Astrocyte (in vitro differentiated cells and primary cell): ENCODE results near the gene WSB2. TPM values are rescaled to one million over a fixed set of nuclear protein-coding genes. Genes with fewer than 3 reads are reported as not detected.
"Not testable (repeated sequence)": the region's sequence is repeated elsewhere in the genome, so short reads cannot be mapped to it uniquely, and the experiment has no call there.

Experiments
- DNase-seq: peaks from one replicate; pipeline ENCODE4 v3.0.0-alpha.2; 2010; ENCODE audit warnings: low read depth
- FAIRE-seq: peaks from 2 replicates; lab custom pipeline; 2011; peaks lifted over from hg19 to GRCh38; lab: Jason Lieb, UNC
- H2AFZ ChIP-seq: 2 replicates; pipeline ENCODE4 v1.6.0; 2012; ENCODE audit warnings: low read depth, low read length, inconsistent platforms
- H3K27ac ChIP-seq: 2 replicates; pipeline ENCODE4 v1.5.1; 2011; ENCODE audit warnings: low read depth, low read length, inconsistent platforms
- H3K27me3 ChIP-seq: 2 replicates; pipeline ENCODE4 v1.6.0; 2011; ENCODE audit warnings: low read length, inconsistent platforms; ENCODE audit not compliant: insufficient read depth
- H3K36me3 ChIP-seq: 2 replicates; pipeline ENCODE4 v1.5.1; 2011; ENCODE audit warnings: low read length, inconsistent platforms; ENCODE audit not compliant: insufficient read depth
- H3K4me1 ChIP-seq: 2 replicates; pipeline ENCODE4 v1.5.1; 2011; ENCODE audit warnings: low read length, inconsistent platforms; ENCODE audit not compliant: insufficient read depth
- H3K4me2 ChIP-seq: 2 replicates; pipeline ENCODE4 v1.6.0; 2012; ENCODE audit warnings: low read length, inconsistent platforms
- H3K4me3 ChIP-seq: 2 replicates; pipeline ENCODE4 v1.5.1; 2011; ENCODE audit warnings: low read depth, mild to moderate bottlenecking, low read length, inconsistent platforms; ENCODE audit not compliant: insufficient read depth
- H3K79me2 ChIP-seq: 2 replicates; pipeline ENCODE4 v1.6.0; 2012; ENCODE audit warnings: mild to moderate bottlenecking, low read length, inconsistent platforms; ENCODE audit not compliant: insufficient read depth
- H3K9ac ChIP-seq: 2 replicates; pipeline ENCODE4 v1.6.0; 2012; ENCODE audit warnings: mild to moderate bottlenecking, low read length, inconsistent platforms
- H3K9me3 ChIP-seq: 2 replicates; pipeline ENCODE4 v1.5.1; 2012; ENCODE audit warnings: low read depth, mild to moderate bottlenecking, low read length, inconsistent platforms; ENCODE audit not compliant: insufficient read depth
- H4K20me1 ChIP-seq: 2 replicates; pipeline ENCODE4 v1.6.0; 2012; ENCODE audit warnings: low read length, inconsistent platforms; ENCODE audit not compliant: insufficient read depth
- H3K27ac Mint-ChIP-seq: one replicate; pipeline ENCODE4 v1.8.0; 2021; ENCODE audit warnings: mild to moderate bottlenecking, mixed read lengths; ENCODE audit not compliant: unreplicated experiment
- H3K27me3 Mint-ChIP-seq: one replicate; pipeline ENCODE4 v1.8.0; 2021; ENCODE audit warnings: low read depth, mixed read lengths; ENCODE audit not compliant: unreplicated experiment
- H3K36me3 Mint-ChIP-seq: one replicate; pipeline ENCODE4 v1.8.0; 2021; ENCODE audit warnings: low read depth, mixed read lengths; ENCODE audit not compliant: unreplicated experiment
- H3K4me1 Mint-ChIP-seq: one replicate; pipeline ENCODE4 v1.8.0; 2021; ENCODE audit warnings: low read depth, mixed read lengths; ENCODE audit not compliant: unreplicated experiment
- H3K4me3 Mint-ChIP-seq: one replicate; pipeline ENCODE4 v1.8.0; 2021; ENCODE audit warnings: mild to moderate bottlenecking, moderate library complexity, mixed read lengths; ENCODE audit not compliant: unreplicated experiment
- H3K9me3 Mint-ChIP-seq: one replicate; pipeline ENCODE4 v1.8.0; 2021; ENCODE audit warnings: mild to moderate bottlenecking, mixed read lengths; ENCODE audit not compliant: unreplicated experiment
- EZH2 ChIP-seq: IDR thresholded peaks from 2 replicates; pipeline ENCODE4 v1.6.1; 2012; ENCODE audit warnings: mild to moderate bottlenecking, low read length, inconsistent platforms; ENCODE audit not compliant: insufficient read depth
- total RNA-seq: library from RNA; stranded (reverse); gene quantifications from 2 replicates; pipeline ENCODE4 v1.2.1, GENCODE V29; 2021
- TF ChIP-seq, protein P1 (sequence below): IDR thresholded peaks from 2 replicates; pipeline ENCODE4 v1.5.1; 2011; ENCODE audit warnings: low read depth, mild to moderate bottlenecking, inconsistent platforms, low read length, moderate library complexity; ENCODE audit not compliant: insufficient read depth

Gene WSB2
- total RNA-seq, 1 donor from 2014 or later: 113 TPM

DNA sequence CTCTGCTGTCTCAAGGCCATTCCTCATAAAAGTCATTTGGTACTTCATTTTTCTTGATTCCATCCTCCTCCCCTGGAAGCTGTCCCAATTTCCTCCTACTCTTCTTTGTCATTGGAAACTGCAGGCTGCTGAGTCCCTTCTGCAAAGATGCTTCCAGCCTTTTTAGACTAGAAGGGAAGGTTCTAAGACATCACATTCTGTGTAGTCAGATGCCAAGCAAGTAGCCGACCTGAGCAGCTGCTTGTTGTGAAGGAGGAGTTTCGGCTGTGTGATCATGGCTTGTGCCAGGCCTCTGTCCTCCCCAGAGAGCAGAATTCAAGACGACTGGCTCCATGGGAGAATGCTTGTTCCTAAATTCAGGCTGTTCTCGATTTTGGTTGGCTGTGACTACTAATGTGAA lies 35.8 kb downstream of the WSB2 start:
- Histone ChIP-seq H3K4me2 (no peak overlapping the region), H3K27me3 (no peaks in the 10 kb centered on the region), H3K27ac (no peak overlapping the region), H3K36me3 (peaks cover 24% of the 10 kb centered on the region), H3K4me3 (no peak overlapping the region), H3K9ac (no peak overlapping the region), H3K79me2 (no peaks in the 10 kb centered on the region), H3K9me3 (no peaks in the 10 kb centered on the region), H4K20me1 (no peaks in the 10 kb centered on the region), H3K4me1 (no peaks in the 10 kb centered on the region), H2AFZ (no peak overlapping the region)
- no peaks in the 10 kb centered on the region for H3K27me3 Mint-ChIP-seq
- H3K9me3 Mint-ChIP-seq: no peaks in the 10 kb centered on the region
- FAIRE-seq (no peak), DNase-seq (no peak)
- H3K4me1 Mint-ChIP-seq: no peaks in the 10 kb centered on the region
- H3K27ac Mint-ChIP-seq: no peak overlapping the region
- no peak for TF ChIP-seq EZH2
- TF ChIP-seq, protein P1, sequence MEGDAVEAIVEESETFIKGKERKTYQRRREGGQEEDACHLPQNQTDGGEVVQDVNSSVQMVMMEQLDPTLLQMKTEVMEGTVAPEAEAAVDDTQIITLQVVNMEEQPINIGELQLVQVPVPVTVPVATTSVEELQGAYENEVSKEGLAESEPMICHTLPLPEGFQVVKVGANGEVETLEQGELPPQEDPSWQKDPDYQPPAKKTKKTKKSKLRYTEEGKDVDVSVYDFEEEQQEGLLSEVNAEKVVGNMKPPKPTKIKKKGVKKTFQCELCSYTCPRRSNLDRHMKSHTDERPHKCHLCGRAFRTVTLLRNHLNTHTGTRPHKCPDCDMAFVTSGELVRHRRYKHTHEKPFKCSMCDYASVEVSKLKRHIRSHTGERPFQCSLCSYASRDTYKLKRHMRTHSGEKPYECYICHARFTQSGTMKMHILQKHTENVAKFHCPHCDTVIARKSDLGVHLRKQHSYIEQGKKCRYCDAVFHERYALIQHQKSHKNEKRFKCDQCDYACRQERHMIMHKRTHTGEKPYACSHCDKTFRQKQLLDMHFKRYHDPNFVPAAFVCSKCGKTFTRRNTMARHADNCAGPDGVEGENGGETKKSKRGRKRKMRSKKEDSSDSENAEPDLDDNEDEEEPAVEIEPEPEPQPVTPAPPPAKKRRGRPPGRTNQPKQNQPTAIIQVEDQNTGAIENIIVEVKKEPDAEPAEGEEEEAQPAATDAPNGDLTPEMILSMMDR: no peak
- H3K4me3 Mint-ChIP-seq: no peak overlapping the region
- peaks cover 6% of the 10 kb centered on the region for H3K36me3 Mint-ChIP-seq

DNA sequence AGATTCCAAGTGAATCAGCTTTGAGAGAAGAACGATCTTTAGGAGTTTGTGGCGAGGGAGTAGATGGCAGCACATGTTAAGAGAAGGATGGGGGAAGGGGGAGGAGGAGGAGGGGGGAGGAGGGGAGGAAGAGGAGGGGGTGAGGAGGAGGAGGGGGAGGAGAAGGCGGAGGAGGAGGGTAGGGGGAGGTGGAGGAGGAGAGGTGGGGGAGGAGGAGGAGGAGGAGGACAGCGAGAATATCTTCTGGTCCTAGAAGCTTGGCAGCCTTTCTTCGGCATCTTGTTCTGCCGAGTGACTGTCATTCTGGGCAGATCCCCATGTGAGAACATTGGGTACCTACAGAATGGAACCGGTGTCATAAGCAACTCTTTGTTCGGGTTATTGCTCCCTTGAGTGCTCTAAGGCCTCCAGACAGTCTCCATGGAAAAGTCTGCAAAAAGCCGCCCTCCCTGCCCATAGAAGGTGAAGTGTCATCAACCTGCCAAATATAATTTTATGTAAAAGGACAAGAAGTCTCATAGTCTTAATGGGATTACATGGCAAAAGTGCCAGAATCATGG lies 37.6 kb downstream of the WSB2 start:
- no peaks in the 10 kb centered on the region for H4K20me1 ChIP-seq
- Mint-ChIP-seq H3K27ac (no peak overlapping the region), H3K4me3 (no peak overlapping the region), H3K36me3 (peaks cover 2% of the 10 kb centered on the region), H3K9me3 (no peaks in the 10 kb centered on the region), H3K4me1 (no peaks in the 10 kb centered on the region), H3K27me3 (no peaks in the 10 kb centered on the region)
- no peak overlapping the region for H2AFZ ChIP-seq
- no peak for DNase-seq
- H3K4me1 ChIP-seq: no peaks in the 10 kb centered on the region
- H3K4me2 ChIP-seq: no peak overlapping the region
- H3K4me3 ChIP-seq: no peak overlapping the region
- no peaks in the 10 kb centered on the region for H3K9me3 ChIP-seq
- peaks cover 27% of the 10 kb centered on the region for H3K36me3 ChIP-seq
- H3K9ac ChIP-seq: no peak overlapping the region
- no peak for FAIRE-seq
- no peaks in the 10 kb centered on the region for H3K27me3 ChIP-seq
- peaks cover 3% of the 10 kb centered on the region for H3K79me2 ChIP-seq
- TF ChIP-seq, protein P1: no peak
- TF ChIP-seq EZH2: no peak
- no peak overlapping the region for H3K27ac ChIP-seq

DNA sequence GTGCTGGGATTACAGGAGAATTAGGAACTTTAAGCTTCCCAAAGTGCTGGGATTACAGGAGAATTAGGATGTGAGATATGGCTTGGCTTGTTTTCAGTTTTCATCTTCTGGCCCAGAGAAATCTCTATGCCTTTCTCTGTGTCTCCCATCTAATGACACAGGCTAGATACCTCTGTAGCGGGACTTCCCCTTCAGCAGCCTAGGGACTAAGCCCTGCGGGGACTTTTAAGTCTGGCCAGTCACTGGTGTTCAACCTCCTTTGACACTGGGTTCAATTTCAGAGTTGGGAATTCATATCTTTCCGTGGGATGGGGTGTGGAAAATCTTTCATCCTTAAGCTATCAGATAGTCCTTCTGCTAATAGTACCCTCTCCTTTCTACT lies 38.3 kb downstream of the WSB2 start:
- no peak overlapping the region for H3K4me2 ChIP-seq
- no peaks in the 10 kb centered on the region for H3K4me1 ChIP-seq
- H3K27ac ChIP-seq: no peak overlapping the region
- H2AFZ ChIP-seq: no peak overlapping the region
- H3K36me3 ChIP-seq: peaks cover 24% of the 10 kb centered on the region
- DNase-seq: no peak
- Mint-ChIP-seq H3K9me3 (no peaks in the 10 kb centered on the region), H3K36me3 (peaks cover 2% of the 10 kb centered on the region), H3K27ac (no peak overlapping the region), H3K4me1 (no peaks in the 10 kb centered on the region), H3K4me3 (no peak overlapping the region), H3K27me3 (no peaks in the 10 kb centered on the region)
- H3K4me3 ChIP-seq: no peak overlapping the region
- H4K20me1 ChIP-seq: no peaks in the 10 kb centered on the region
- no peaks in the 10 kb centered on the region for H3K27me3 ChIP-seq
- no peak for FAIRE-seq
- TF ChIP-seq, protein P1: no peak
- TF ChIP-seq EZH2: no peak
- H3K79me2 ChIP-seq: peaks cover 9% of the 10 kb centered on the region
- no peaks in the 10 kb centered on the region for H3K9me3 ChIP-seq
- no peak overlapping the region for H3K9ac ChIP-seq

DNA sequence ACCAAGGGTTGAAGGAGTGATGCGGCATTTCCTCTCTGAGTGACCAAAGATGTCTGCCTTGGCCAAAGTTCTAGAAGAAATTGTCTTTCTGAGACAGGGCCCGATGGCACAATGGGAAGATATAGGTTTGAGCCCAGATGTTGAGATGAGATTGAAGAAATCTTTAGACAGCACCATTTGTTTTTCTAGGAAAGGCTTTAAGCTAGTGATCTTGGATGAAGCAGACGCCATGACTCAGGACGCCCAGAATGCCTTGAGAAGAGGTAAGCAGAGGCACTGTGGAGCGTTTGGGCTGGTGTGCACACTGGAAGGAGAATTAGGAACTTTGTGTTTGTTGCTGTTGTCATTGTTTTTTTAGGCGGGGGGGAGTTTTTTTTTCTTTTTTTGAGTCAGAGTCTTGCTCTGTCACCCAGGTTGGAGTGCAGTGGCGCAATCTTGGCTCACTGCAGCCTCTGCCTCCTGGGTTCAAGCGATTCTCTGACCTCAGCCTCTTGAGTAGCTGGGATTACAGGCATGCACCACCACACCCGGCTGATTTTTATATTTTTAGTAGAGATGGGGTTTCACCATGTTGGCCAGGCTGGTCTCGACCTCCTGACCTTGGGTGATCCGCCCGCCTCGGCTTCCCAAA lies 38.8 kb downstream of the WSB2 start:
- not testable (repeated sequence) for FAIRE-seq, H3K27ac Mint-ChIP-seq

More for the DNA sequence above, 38.8 kb downstream of the WSB2 start:
- not testable (repeated sequence) for H3K4me3 ChIP-seq, H3K9ac ChIP-seq, H3K4me1 Mint-ChIP-seq, H4K20me1 ChIP-seq, H3K4me2 ChIP-seq, H3K9me3 Mint-ChIP-seq, H3K9me3 ChIP-seq, H3K4me1 ChIP-seq, H3K4me3 Mint-ChIP-seq, H3K27me3 Mint-ChIP-seq, H3K27ac ChIP-seq, H2AFZ ChIP-seq, H3K36me3 Mint-ChIP-seq, DNase-seq, H3K27me3 ChIP-seq
- Histone ChIP-seq H3K79me2 (peaks cover 14% of the 10 kb centered on the region), H3K36me3 (peaks cover 22% of the 10 kb centered on the region)
